DND-41 (cell line): ENCODE data around the gene PITX1.

ENCODE experiments used
- ATAC-seq: fragments of 200-7000 bp; cut with Tn5 transposase; 3 replicates; pipeline ENCODE4 v1.9.1; 2021; ENCODE audit warnings: low read depth; ENCODE audit not compliant: insufficient read depth
- DNase-seq: peaks from one replicate; pipeline ENCODE4 v3.0.0-alpha.2; 2020
- H2AFZ ChIP-seq: 2 replicates; pipeline ENCODE4 v1.6.0; 2012; ENCODE audit warnings: low read depth, low read length
- H3K27ac ChIP-seq: 2 replicates; pipeline ENCODE4 v1.5.1; 2012; ENCODE audit warnings: low read length, inconsistent platforms
- H3K27me3 ChIP-seq: fragments of 200-600 bp; sonication (generic); 2 replicates; pipeline ENCODE4 v1.6.0; 2012; ENCODE audit warnings: low read length, mild to moderate bottlenecking, inconsistent platforms; ENCODE audit not compliant: insufficient read depth, poor library complexity
- H3K36me3 ChIP-seq: 2 replicates; pipeline ENCODE4 v1.5.1; 2012; ENCODE audit warnings: low read length, inconsistent platforms; ENCODE audit not compliant: insufficient read depth
- H3K4me1 ChIP-seq: 2 replicates; pipeline ENCODE4 v1.5.1; 2012; ENCODE audit warnings: mild to moderate bottlenecking, low read length; ENCODE audit not compliant: insufficient read depth
- H3K4me2 ChIP-seq: 2 replicates; pipeline ENCODE4 v1.6.0; 2012; ENCODE audit warnings: mild to moderate bottlenecking, moderate library complexity, low read length, inconsistent platforms; ENCODE audit not compliant: insufficient read depth
- H3K4me3 ChIP-seq, 2 experiments: fragments of 200-600 bp in 1 of 2; shearing (Covaris generic) in 1 of 2; 2 replicates each; pipeline ENCODE4 v1.5.1; 2012 to 2016; ENCODE audit warnings: inconsistent platforms in 2 of 2, low read length in 2 of 2, mild to moderate bottlenecking in 2 of 2, low read depth in 1 of 2, moderate library complexity in 1 of 2
- H3K79me2 ChIP-seq: 2 replicates; pipeline ENCODE4 v1.6.0; 2012; ENCODE audit warnings: low read length, inconsistent platforms; ENCODE audit not compliant: insufficient read depth
- H3K9ac ChIP-seq: 2 replicates; pipeline ENCODE4 v1.6.0; 2012; ENCODE audit warnings: low read depth, mild to moderate bottlenecking, inconsistent platforms, low read length, moderate library complexity
- H3K9me3 ChIP-seq: 2 replicates; pipeline ENCODE4 v1.5.1; 2012; ENCODE audit warnings: low read length, moderate library complexity, mild to moderate bottlenecking, inconsistent platforms; ENCODE audit not compliant: insufficient read depth, severe bottlenecking
- H4K20me1 ChIP-seq: 2 replicates; pipeline ENCODE4 v1.6.0; 2012; ENCODE audit warnings: low read length; ENCODE audit not compliant: insufficient read depth
- EZH2 ChIP-seq: IDR thresholded peaks from 3 replicates; pipeline ENCODE4 v1.6.1; 2012; ENCODE audit warnings: borderline replicate concordance, low read depth, mild to moderate bottlenecking, moderate library complexity, low read length, inconsistent platforms; ENCODE audit not compliant: severe bottlenecking
- TF ChIP-seq, protein P1 (sequence below): IDR thresholded peaks from 2 replicates; pipeline ENCODE4 v1.5.1; 2012; ENCODE audit warnings: borderline replicate concordance, low read length, moderate library complexity, mild to moderate bottlenecking; ENCODE audit not compliant: poor library complexity, severe bottlenecking; ENCODE audit errors: extremely low read depth

Gene PITX1

DNA sequence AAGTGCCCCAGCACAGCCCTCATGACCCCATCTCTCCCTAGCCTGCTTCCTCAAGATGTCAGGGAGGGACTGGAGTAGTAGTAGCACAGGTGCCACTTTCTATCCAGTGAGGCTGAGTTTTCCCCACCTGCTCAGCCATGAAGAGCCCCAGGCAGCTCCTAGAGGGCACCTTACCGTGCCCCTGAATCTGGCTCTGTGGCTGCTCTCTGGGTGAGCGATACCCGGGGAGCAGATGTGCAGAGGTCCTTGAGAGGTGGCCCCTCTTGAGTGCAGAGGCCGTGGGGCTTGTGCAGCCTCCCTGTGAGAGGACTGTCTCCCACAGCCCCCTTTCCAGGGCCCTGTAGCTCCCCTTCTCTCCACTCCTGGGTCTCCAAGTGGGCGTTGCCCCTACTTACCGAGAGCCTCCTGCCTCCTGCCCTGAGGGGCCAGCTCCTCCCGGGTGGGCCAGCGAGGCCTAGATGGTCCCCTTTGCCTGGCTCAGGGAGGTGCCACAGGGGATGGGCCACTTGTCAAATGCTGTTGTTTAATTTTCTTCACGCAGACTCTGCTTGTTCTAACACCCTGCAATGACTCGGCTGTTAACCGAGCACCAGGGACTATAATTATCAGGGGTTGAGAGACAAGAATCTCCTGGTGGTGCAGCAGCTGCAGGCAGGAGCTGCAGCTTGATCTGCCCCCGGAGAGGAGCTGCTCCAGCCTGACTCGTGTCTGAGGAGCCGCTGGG, 29.6 kb upstream of the PITX1 start:
- no peaks in the 10 kb centered on the region for H4K20me1 ChIP-seq
- no peak overlapping the region for H2AFZ ChIP-seq
- H3K79me2 ChIP-seq: no peaks in the 10 kb centered on the region
- DNase-seq: no peak
- H3K27me3 ChIP-seq: peaks cover 4% of the 10 kb centered on the region
- no peaks in the 10 kb centered on the region for H3K9me3 ChIP-seq
- no peak overlapping the region for H3K27ac ChIP-seq
- no peaks in the 10 kb centered on the region for H3K4me1 ChIP-seq
- no peak overlapping the region for H3K9ac ChIP-seq
- H3K4me2 ChIP-seq: no peak overlapping the region
- H3K4me3 ChIP-seq: no peak overlapping the region
- ATAC-seq: no peak
- TF ChIP-seq EZH2: no peak
- TF ChIP-seq, protein P1, sequence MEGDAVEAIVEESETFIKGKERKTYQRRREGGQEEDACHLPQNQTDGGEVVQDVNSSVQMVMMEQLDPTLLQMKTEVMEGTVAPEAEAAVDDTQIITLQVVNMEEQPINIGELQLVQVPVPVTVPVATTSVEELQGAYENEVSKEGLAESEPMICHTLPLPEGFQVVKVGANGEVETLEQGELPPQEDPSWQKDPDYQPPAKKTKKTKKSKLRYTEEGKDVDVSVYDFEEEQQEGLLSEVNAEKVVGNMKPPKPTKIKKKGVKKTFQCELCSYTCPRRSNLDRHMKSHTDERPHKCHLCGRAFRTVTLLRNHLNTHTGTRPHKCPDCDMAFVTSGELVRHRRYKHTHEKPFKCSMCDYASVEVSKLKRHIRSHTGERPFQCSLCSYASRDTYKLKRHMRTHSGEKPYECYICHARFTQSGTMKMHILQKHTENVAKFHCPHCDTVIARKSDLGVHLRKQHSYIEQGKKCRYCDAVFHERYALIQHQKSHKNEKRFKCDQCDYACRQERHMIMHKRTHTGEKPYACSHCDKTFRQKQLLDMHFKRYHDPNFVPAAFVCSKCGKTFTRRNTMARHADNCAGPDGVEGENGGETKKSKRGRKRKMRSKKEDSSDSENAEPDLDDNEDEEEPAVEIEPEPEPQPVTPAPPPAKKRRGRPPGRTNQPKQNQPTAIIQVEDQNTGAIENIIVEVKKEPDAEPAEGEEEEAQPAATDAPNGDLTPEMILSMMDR: no peak
- no peaks in the 10 kb centered on the region for H3K36me3 ChIP-seq

DNA sequence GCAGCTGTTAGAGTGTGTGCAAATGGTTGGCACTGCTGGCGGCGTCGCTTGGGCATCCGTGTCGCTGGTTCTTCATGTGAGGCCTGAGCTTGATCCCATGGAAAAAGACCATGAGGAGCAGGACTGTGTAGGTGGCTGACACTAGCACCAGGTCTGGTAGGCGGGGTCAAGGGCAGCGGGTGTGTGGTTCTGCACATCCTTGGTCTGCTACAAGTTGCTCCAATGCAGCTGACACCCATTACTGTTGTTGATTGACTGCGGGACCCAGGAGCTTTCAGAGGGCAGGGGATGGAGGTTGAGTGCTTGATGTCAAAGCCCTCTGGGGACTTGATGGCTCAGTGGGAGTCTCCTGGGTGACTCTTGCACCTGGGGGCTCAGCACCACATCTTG, 29.0 kb upstream of the PITX1 start:
- Histone ChIP-seq H3K4me1 (no peaks in the 10 kb centered on the region), H3K27ac (no peak overlapping the region), H3K4me2 (no peak overlapping the region), H4K20me1 (no peaks in the 10 kb centered on the region), H2AFZ (no peak overlapping the region), H3K9me3 (no peaks in the 10 kb centered on the region), H3K9ac (no peak overlapping the region), H3K36me3 (no peaks in the 10 kb centered on the region), H3K4me3 (no peak overlapping the region), H3K79me2 (no peaks in the 10 kb centered on the region), H3K27me3 (peaks cover 4% of the 10 kb centered on the region)
- no peak for DNase-seq
- no peak for TF ChIP-seq EZH2
- TF ChIP-seq, protein P1: no peak
- ATAC-seq: no peak

DNA sequence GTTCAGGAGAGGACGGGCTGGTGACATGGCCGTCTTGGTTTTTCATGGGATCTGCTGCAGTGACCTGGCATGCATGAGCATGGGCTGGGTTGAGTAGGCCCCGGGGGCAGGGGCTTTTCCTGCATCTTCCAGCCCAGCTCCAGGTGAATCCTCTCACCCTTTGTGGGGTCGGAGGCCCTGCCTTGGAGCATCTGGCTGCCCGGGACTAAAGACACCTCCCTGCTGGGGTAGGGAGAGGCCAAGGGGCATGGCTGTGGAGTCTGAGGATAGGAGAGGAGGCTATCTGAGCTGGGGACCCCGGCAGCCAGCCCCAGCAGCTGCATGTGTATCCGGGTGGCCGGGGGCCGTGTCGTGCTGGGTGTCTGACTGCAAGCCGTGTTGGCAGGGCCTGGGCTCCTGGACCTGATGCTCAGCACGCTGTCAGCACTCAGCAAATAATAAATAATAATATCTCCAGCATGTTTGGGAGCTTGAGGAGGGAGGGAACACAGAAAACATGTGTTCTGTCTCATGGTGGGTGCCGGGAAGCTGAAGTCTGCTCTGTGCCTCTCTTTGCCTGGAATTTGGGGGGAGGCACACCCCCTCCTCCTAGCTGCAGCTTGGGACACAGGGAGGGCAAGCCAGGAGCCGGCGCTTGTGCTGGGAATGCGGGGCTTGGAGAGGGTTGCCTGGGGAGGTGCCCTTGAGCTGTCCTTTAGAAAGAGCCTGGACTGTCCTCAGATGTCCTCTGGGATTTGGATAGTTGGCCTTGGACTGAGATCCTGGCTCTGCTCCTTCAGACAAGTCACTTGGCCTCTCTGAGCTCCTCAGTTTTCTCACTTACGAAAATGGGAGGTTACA, 28.4 kb upstream of the PITX1 start:
- no peak overlapping the region for H3K4me3 ChIP-seq
- no peaks in the 10 kb centered on the region for H3K36me3 ChIP-seq
- H2AFZ ChIP-seq: no peak overlapping the region
- H3K27me3 ChIP-seq: peaks cover 4% of the 10 kb centered on the region
- no peaks in the 10 kb centered on the region for H4K20me1 ChIP-seq
- H3K4me2 ChIP-seq: no peak overlapping the region
- H3K9me3 ChIP-seq: no peaks in the 10 kb centered on the region
- no peaks in the 10 kb centered on the region for H3K4me1 ChIP-seq
- no peak for TF ChIP-seq EZH2
- TF ChIP-seq, protein P1: no peak
- no peaks in the 10 kb centered on the region for H3K79me2 ChIP-seq
- DNase-seq (no peak), ATAC-seq (no peak)
- H3K9ac ChIP-seq: no peak overlapping the region
- no peak overlapping the region for H3K27ac ChIP-seq
